ENCODE results near the gene LSM2. TPM values are rescaled to one million over a fixed set of nuclear protein-coding genes. Genes with fewer than 3 reads are reported as not detected.

Gene LSM2
- 20.4 and 36.8 TPM in 2 replicates for total RNA-seq

GRCh38 chr6:31806470-31807272, at the start of gene LSM2:
TSS of gene LSM2 (minus strand) at chr6:31806966. CDS start at chr6:31806757, 209 bp downstream.

DNA sequence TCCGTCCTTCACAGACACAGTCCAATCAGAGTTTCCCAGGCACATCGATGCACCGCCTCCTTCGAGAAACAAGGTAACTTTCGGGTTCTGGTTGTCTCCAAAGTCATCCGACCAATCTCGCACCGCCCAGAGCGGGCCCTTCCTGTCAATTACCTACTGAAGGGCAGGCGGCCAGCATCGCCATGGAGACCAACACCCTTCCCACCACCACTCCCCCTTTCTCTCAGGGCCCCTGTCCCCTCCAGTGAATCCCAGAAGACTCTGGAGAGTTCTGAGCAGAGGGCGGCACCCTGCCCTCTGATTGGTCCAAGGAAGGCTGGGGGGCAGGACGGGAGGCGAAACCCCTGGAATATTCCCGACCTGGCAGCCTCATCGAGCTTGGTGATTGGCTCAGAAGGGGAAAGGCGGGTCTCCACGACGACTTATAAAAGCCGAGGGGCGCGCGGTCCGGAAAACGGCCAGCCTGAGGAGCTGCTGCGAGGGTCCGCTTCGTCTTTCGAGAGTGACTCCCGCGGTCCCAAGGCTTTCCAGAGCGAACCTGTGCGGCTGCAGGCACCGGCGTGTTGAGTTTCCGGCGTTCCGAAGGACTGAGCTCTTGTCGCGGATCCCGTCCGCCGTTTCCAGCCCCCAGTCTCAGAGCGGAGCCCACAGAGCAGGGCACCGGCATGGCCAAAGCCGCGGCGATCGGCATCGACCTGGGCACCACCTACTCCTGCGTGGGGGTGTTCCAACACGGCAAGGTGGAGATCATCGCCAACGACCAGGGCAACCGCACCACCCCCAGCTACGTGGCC, 20.7 kb upstream of the LSM2 start, which contains the start of gene HSPA1B:
Gene HSPA1B (plus strand): TSS at position 453 of the 794 bp plus-strand sequence. CDS start 213 bp downstream, at position 666.

GRCh38 chr6:31815025-31815838, 8.5 kb upstream of the LSM2 start, which contains the start of the genes HSPA1A and HSPA1L:
TSS of gene HSPA1A (plus strand) at chr6:31815543. CDS start at chr6:31815757, 214 bp downstream.
TSS of gene HSPA1L (minus strand) at chr6:31815283. CDS start at chr6:31811972, 3,311 bp downstream.

GRCh38 chr6:31795616-31796298, 11.0 kb downstream of the LSM2 start, which contains the start of gene VARS1:
TSS of gene VARS1 (minus strand) at chr6:31795752. CDS start at chr6:31795217, 535 bp downstream.

DNA sequence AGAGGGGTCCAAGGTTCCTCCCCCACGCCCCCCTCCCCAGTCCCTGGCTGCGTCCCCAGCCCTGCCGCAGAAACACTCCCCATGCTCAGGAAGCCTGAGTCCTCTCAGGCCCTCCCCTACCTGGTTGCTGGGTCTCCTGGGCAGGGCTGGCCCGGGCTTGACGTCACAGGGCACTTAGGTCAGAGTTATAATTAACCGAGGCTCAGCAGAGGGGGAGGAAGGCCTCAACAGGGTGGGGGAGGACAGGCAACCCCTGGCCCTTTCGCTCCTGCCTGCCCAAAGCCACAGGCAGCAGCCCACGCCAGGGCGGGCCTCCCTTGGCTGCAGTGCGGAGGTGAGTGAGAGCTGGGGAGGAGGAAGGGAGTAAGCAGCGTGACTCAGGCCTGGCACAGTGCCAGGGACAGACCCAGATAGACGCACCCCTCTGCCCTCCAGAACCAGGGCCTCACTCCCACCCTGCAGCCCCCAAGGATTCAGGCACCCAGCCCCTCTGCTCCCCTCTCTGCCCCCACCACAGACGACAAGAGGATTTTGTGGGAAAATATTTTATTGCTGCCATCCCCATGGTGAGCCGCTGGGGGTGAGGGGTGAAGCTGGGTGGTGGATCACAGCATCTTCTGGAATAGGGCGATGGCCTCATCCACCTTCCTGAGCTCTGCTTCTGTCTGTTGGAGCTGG, 29.6 kb downstream of the LSM2 start, which contains the start of gene VWA7:
Gene VWA7 (minus strand): TSS at position 340 of the 678 bp plus-strand sequence. CDS start 549 bp downstream, outside the sequence.

DNA sequence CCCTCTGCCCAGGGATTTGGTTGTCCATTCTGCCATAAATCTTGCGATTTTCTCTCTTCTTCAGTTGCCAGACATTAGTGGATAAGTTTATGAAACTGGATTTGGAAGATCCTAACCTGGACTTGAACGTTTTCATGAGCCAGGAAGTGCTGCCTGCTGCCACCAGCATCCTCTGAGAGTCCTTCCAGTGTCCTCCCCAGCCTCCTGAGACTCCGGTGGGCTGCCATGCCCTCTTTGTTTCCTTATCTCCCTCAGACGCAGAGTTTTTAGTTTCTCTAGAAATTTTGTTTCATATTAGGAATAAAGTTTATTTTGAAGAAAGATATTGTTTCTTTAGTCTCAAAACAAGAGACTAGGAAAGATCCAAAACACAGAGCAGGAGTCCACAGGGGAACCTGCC, 44.4 kb downstream of the LSM2 start, which contains the start of gene SAPCD1:
Gene SAPCD1 (plus strand): TSS at position 301 of the 400 bp plus-strand sequence. CDS start 399 bp downstream, outside the sequence.

Small RNA genes within 50 kb of the gene (small RNA-seq; reads per million reads assigned to genes)
- gene MSH5-SAPCD1, result not detected
- not detected for gene RF00019
- not detected for gene RNU6-850P
- gene SAPCD1, result not detected
- gene SNORD48, result 39.2 reads per million, percentile 97 among the genes with 10 or more reads in this experiment
- gene SNORD52, result not detected

Other genes starting within 250 kb of the LSM2 start
- not detected in 2 replicates for gene LTA, start 234.7 kb downstream of the LSM2 start, total RNA-seq
- gene TNF, start 231.4 kb downstream of the LSM2 start, total RNA-seq, result 1.2 and 1.5 TPM in 2 replicates
- gene LTB, start 224.5 kb downstream of the LSM2 start, total RNA-seq, result not detected in 2 replicates
- gene LST1, start 220.7 kb downstream of the LSM2 start, total RNA-seq, result not detected in 2 replicates
- not detected in 2 replicates for gene NCR3, start 214.0 kb downstream of the LSM2 start, total RNA-seq
- not detected in 2 replicates for gene AIF1, start 191.7 kb downstream of the LSM2 start, total RNA-seq
- 56.5 and 78.9 TPM in 2 replicates for gene PRRC2A, start 186.3 kb downstream of the LSM2 start, total RNA-seq
- gene BAG6, start 154.3 kb downstream of the LSM2 start, total RNA-seq, result 161 and 237 TPM in 2 replicates
- 0.79 and 0.98 TPM in 2 replicates for gene APOM, start 151.1 kb downstream of the LSM2 start, total RNA-seq
- gene C6orf47, start 146.2 kb downstream of the LSM2 start, total RNA-seq, result 25.3 and 25.9 TPM in 2 replicates
- 18.0 and 27.1 TPM in 2 replicates for gene GPANK1, start 142.0 kb downstream of the LSM2 start, total RNA-seq
- 185 and 211 TPM in 2 replicates for gene CSNK2B, start 140.9 kb downstream of the LSM2 start, total RNA-seq
- gene LY6G5B, start 137.0 kb downstream of the LSM2 start, total RNA-seq, result 4.9 and 5.9 TPM in 2 replicates
- gene LY6G5C, start 125.9 kb downstream of the LSM2 start, total RNA-seq, result not detected in 2 replicates
- gene ABHD16A, start 103.6 kb downstream of the LSM2 start, total RNA-seq, result 42.8 and 64.6 TPM in 2 replicates
- not detected in 2 replicates for gene LY6G6F, start 100.1 kb downstream of the LSM2 start, total RNA-seq
- not detected in 2 replicates for gene LY6G6D, start 91.6 kb downstream of the LSM2 start, total RNA-seq
- gene LY6G6C, start 85.2 kb downstream of the LSM2 start, total RNA-seq, result 0.39 and 3.5 TPM in 2 replicates
- 0.39 and 0.54 TPM in 2 replicates for gene MPIG6B, start 83.6 kb downstream of the LSM2 start, total RNA-seq
- gene DDAH2, start 77.7 kb downstream of the LSM2 start, total RNA-seq, result 120 and 147 TPM in 2 replicates
- gene CLIC1, start 70.4 kb downstream of the LSM2 start, total RNA-seq, result 568 and 799 TPM in 2 replicates
- gene MSH5, start 67.0 kb downstream of the LSM2 start, total RNA-seq, result 7.9 and 8.6 TPM in 2 replicates
- gene SAPCD1, start 44.3 kb downstream of the LSM2 start, total RNA-seq, result 0.79 TPM in 1 of 2 replicates, not detected in the other
- gene VWA7, start 29.6 kb downstream of the LSM2 start, total RNA-seq, result 3.8 and 4.7 TPM in 2 replicates
- gene VARS1, start 11.2 kb downstream of the LSM2 start, total RNA-seq, result 30.2 and 90.0 TPM in 2 replicates
- 0.11 and 1.6 TPM in 2 replicates for gene HSPA1L, start 8.3 kb upstream of the LSM2 start, total RNA-seq
- gene HSPA1A, start 8.6 kb upstream of the LSM2 start, total RNA-seq, result 65.7 and 80.9 TPM in 2 replicates
- 46.0 and 136 TPM in 2 replicates for gene HSPA1B, start 20.8 kb upstream of the LSM2 start, total RNA-seq
- gene NEU1, start 55.9 kb upstream of the LSM2 start, total RNA-seq, result 53.0 and 62.0 TPM in 2 replicates
- 0.11 TPM in 1 of 2 replicates, not detected in the other for gene SLC44A4, start 72.0 kb upstream of the LSM2 start, total RNA-seq
- 47.1 and 61.5 TPM in 2 replicates for gene EHMT2, start 90.7 kb upstream of the LSM2 start, total RNA-seq
- 2.9 and 4.7 TPM in 2 replicates for gene ZBTB12, start 95.1 kb upstream of the LSM2 start, total RNA-seq
- gene C2, start 120.8 kb upstream of the LSM2 start, total RNA-seq, result 0.22 and 1.6 TPM in 2 replicates
- gene CFB, start 139.1 kb upstream of the LSM2 start, total RNA-seq, result 0.39 TPM in 1 of 2 replicates, not detected in the other
- 82.8 and 105 TPM in 2 replicates for gene NELFE, start 152.0 kb upstream of the LSM2 start, total RNA-seq
- gene SKIC2, start 152.2 kb upstream of the LSM2 start, total RNA-seq, result 63.2 and 74.0 TPM in 2 replicates
- gene DXO, start 165.2 kb upstream of the LSM2 start, total RNA-seq, result 23.9 and 28.6 TPM in 2 replicates
- 2.2 and 6.3 TPM in 2 replicates for gene C4A, start 175.1 kb upstream of the LSM2 start, total RNA-seq
- 4.2 and 6.3 TPM in 2 replicates for gene C4B, start 207.8 kb upstream of the LSM2 start, total RNA-seq
- gene CYP21A2, start 231.4 kb upstream of the LSM2 start, total RNA-seq, result 0.22 TPM in 1 of 2 replicates, not detected in the other

Data from placental epithelial cell (primary cell).